ENCODE data around the gene STK17B.

- TF ChIP-seq CEBPB (IDR thresholded peaks at IDR 0.05; ENCODE audit: low read depth), result no peak
- no peak for TF ChIP-seq RAD21 (IDR thresholded peaks at IDR 0.05; ENCODE audit: low read depth)
- TF ChIP-seq ATF3 (IDR thresholded peaks at IDR 0.05), result no peak
- TF ChIP-seq, protein P1, sequence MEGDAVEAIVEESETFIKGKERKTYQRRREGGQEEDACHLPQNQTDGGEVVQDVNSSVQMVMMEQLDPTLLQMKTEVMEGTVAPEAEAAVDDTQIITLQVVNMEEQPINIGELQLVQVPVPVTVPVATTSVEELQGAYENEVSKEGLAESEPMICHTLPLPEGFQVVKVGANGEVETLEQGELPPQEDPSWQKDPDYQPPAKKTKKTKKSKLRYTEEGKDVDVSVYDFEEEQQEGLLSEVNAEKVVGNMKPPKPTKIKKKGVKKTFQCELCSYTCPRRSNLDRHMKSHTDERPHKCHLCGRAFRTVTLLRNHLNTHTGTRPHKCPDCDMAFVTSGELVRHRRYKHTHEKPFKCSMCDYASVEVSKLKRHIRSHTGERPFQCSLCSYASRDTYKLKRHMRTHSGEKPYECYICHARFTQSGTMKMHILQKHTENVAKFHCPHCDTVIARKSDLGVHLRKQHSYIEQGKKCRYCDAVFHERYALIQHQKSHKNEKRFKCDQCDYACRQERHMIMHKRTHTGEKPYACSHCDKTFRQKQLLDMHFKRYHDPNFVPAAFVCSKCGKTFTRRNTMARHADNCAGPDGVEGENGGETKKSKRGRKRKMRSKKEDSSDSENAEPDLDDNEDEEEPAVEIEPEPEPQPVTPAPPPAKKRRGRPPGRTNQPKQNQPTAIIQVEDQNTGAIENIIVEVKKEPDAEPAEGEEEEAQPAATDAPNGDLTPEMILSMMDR (IDR thresholded peaks at IDR 0.05 in 2 of 3, conservative IDR thresholded peaks at IDR 0.05 in 1 of 3; ENCODE audit: borderline replicate concordance in 1 of 3, insufficient read depth in 1 of 3, low read depth in 2 of 3, low read length in 2 of 3), result no peak
- TF ChIP-seq EZH2phosphoT487 (IDR thresholded peaks at IDR 0.05; ENCODE audit: borderline replicate concordance), result no peak
- no peak for TF ChIP-seq FOSL1 (IDR thresholded peaks at IDR 0.05; ENCODE audit: low read depth)
- no peak for TF ChIP-seq EZH2 (IDR thresholded peaks at IDR 0.05)
- TF ChIP-seq POLR2AphosphoS5 (IDR thresholded peaks at IDR 0.05; ENCODE audit: low read depth, low read length), result no peak
- no peak for TF ChIP-seq MAX (IDR thresholded peaks at IDR 0.05)
- no peak for TF ChIP-seq REST (IDR thresholded peaks at IDR 0.05; ENCODE audit: low read depth)
- TF ChIP-seq POLR2A (IDR thresholded peaks at IDR 0.05; ENCODE audit: borderline replicate concordance, extremely low read depth, insufficient read depth, insufficient read length), result no peak
- no peak for TF ChIP-seq CBX3 (IDR thresholded peaks at IDR 0.05; ENCODE audit: low read depth)
- no peak for TF ChIP-seq JUND (IDR thresholded peaks at IDR 0.05)
- no peak for TF ChIP-seq SRF (IDR thresholded peaks at IDR 0.05; ENCODE audit: low read depth)
Observed at GRCh38 chr2:196131949-196132925, 39.1 kb downstream of the STK17B start.

Data from HCT116 (cell line).